Cardiac fibroblast (primary cell): ENCODE data around the gene SMOC2.

Source experiments
- DNase-seq, 2 donors: peaks; one replicate each; pipeline versions ENCODE4 v3.0.0 to v3.0.0-alpha.2; 2010; ENCODE audit warnings: low read depth in 2 of 2
- H3K4me3 ChIP-seq, 2 donors: replicated peaks in 1 of 2; 1 replicate in 1 of 2; 2 replicates in 1 of 2; pipeline ENCODE4 v1.5.1; 2011; ENCODE audit warnings: low read depth in 2 of 2, low read length in 2 of 2, mild to moderate bottlenecking in 2 of 2, moderate library complexity in 1 of 2
- TF ChIP-seq, protein P1 (sequence below): IDR thresholded peaks from one replicate; pipeline ENCODE4 v1.5.1; 2011; ENCODE audit warnings: low read depth, mild to moderate bottlenecking, low read length, inconsistent platforms

SMOC2 gene

DNA sequence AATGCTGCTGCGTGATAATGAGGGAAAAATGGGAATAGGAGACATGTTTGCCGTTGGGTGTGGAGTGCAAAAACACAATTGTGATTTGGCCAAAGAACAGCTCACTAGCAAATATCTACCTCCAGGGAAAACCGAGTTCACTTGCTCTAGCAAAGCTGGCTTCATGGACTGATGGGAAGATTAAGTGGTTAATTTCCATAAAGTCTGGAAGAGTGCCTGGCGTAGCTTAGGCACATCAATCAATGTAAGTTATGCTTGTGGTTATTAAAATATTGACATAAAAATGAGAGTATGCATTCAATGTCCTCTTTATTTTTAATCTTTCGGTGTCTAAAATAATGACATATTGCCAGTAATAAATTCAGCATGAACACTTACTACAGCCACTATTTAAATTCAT is 267.5 kb downstream of the SMOC2 start:
- DNase-seq: no peak
- no peak overlapping the region for H3K4me3 ChIP-seq
- TF ChIP-seq, protein P1, sequence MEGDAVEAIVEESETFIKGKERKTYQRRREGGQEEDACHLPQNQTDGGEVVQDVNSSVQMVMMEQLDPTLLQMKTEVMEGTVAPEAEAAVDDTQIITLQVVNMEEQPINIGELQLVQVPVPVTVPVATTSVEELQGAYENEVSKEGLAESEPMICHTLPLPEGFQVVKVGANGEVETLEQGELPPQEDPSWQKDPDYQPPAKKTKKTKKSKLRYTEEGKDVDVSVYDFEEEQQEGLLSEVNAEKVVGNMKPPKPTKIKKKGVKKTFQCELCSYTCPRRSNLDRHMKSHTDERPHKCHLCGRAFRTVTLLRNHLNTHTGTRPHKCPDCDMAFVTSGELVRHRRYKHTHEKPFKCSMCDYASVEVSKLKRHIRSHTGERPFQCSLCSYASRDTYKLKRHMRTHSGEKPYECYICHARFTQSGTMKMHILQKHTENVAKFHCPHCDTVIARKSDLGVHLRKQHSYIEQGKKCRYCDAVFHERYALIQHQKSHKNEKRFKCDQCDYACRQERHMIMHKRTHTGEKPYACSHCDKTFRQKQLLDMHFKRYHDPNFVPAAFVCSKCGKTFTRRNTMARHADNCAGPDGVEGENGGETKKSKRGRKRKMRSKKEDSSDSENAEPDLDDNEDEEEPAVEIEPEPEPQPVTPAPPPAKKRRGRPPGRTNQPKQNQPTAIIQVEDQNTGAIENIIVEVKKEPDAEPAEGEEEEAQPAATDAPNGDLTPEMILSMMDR: no peak

GRCh38 chr6:168708984-168709383 is 268.0 kb downstream of the SMOC2 start:
- TF ChIP-seq, protein P1: no peak
- H3K4me3 ChIP-seq: no peak overlapping the region
- no peak for DNase-seq

DNA sequence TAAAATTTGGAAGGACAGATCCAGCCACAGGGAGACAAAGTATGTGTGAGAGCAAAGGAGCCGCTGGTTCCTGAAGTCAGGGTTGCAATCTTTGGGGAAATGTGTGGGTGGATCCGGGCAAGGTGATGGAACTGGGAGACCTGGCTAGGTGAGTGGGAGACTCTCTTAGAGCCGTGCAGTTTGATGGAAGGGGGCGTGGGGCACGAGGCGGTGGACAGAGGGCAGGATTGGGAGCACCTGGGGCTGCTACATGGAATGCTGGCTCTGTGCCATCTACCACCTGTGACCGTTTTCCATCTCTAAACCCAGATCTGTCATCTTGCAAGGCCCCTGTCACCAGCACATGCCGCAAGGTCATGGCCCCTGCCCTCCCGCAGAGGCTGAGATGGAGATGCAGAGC is 268.4 kb downstream of the SMOC2 start:
- TF ChIP-seq, protein P1: no peak
- no peak overlapping the region for H3K4me3 ChIP-seq
- no peak for DNase-seq

DNA sequence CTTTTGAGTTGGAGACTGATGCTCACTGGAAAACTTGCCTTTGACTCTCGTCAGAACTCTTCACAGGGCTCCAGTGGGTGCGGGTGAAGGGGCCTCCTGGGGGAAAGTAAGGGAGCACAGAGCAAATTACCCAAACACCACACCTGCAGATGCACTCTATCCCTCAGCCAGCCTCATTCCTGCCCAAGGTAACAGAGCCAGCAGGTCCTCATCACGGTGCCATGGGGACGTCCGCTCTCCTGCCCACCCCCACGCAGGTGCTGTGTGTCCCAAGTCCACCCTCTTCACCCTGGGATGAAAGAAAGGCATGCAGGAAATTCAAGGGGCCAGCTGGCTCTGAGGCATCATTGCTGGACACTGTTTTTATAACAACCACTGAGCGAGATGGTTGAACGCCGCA is 269.0 kb downstream of the SMOC2 start:
- no peak for DNase-seq
- TF ChIP-seq, protein P1: no peak
- no peak overlapping the region for H3K4me3 ChIP-seq

GRCh38 chr6:168711049-168711640 is 270.2 kb downstream of the SMOC2 start:
- TF ChIP-seq, protein P1: peak; percentile 45
- no peak overlapping the region for H3K4me3 ChIP-seq
- peak; percentile 7 to 15 for DNase-seq

- no peak overlapping the region for H3K4me3 ChIP-seq
- no peak for DNase-seq
- TF ChIP-seq, protein P1: no peak
These were observed 270.8 kb downstream of the SMOC2 start for GRCh38 chr6:168711666-168712300.

GRCh38 chr6:168712993-168713392 is 272.0 kb downstream of the SMOC2 start:
- TF ChIP-seq, protein P1: no peak
- no peak for DNase-seq
- H3K4me3 ChIP-seq: no peak overlapping the region
